Endothelial cell of umbilical vein (primary cell): ENCODE data around the gene ZBED5.

Experiments
- JUN ChIP-seq: IDR thresholded peaks from 2 replicates; pipeline ENCODE4 v1.6.1; 2011; ENCODE audit warnings: borderline replicate concordance, low read depth; ENCODE audit not compliant: insufficient read length, insufficient read depth
- POLR2A ChIP-seq: IDR thresholded peaks from 2 replicates; pipeline ENCODE4 v1.6.1; 2012; ENCODE audit warnings: low read depth, mild to moderate bottlenecking, control low read depth, low read length
- POLR2AphosphoS5 ChIP-seq: IDR thresholded peaks from 2 replicates; pipeline ENCODE4 v1.6.1; 2012; ENCODE audit warnings: low read depth, mild to moderate bottlenecking, control low read depth, low read length, moderate library complexity; ENCODE audit not compliant: insufficient read depth
- TF ChIP-seq, protein P1 (sequence below), 2 donors: IDR thresholded peaks; 1 replicate in 1 of 2; 2 replicates in 1 of 2; pipeline ENCODE4 v1.5.1; 2011; ENCODE audit warnings: low read length in 2 of 2, mild to moderate bottlenecking in 2 of 2, moderate library complexity in 2 of 2, control low read depth in 1 of 2, inconsistent platforms in 1 of 2, low read depth in 1 of 2; ENCODE audit not compliant: insufficient read depth in 1 of 2; ENCODE audit errors: extremely low read depth in 1 of 2

DNA sequence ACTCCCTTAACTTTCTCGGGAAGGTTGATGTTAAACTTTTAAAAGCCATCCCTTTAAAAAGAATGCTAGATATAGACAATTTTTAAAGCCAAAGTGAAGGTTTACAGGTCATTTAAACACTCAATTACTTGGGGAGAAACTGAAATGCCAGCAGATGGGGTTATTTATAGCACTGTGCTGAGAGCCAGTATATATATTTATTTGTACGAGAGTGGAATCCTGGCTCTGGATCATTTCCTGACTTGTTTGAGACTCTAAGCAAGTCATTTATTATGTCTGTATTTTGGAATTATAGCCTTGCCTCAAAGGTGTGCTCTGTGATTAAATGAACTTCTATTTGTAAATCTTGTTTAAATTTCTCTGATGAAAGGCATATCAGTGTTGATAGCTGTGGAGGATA is 6.8 kb upstream of the ZBED5 start:
- TF ChIP-seq, protein P1, sequence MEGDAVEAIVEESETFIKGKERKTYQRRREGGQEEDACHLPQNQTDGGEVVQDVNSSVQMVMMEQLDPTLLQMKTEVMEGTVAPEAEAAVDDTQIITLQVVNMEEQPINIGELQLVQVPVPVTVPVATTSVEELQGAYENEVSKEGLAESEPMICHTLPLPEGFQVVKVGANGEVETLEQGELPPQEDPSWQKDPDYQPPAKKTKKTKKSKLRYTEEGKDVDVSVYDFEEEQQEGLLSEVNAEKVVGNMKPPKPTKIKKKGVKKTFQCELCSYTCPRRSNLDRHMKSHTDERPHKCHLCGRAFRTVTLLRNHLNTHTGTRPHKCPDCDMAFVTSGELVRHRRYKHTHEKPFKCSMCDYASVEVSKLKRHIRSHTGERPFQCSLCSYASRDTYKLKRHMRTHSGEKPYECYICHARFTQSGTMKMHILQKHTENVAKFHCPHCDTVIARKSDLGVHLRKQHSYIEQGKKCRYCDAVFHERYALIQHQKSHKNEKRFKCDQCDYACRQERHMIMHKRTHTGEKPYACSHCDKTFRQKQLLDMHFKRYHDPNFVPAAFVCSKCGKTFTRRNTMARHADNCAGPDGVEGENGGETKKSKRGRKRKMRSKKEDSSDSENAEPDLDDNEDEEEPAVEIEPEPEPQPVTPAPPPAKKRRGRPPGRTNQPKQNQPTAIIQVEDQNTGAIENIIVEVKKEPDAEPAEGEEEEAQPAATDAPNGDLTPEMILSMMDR (IDR thresholded peaks at IDR 0.05; ENCODE audit: extremely low read depth in 1 of 2, insufficient read depth in 1 of 2, low read depth in 1 of 2, low read length in 2 of 2): no peak
- TF ChIP-seq POLR2AphosphoS5: no peak
- TF ChIP-seq POLR2A: no peak
- TF ChIP-seq JUN: no peak
